Type B pancreatic cell (in vitro differentiated cells): ENCODE measurements around the gene THRB. TPM values are rescaled to one million over a fixed set of nuclear protein-coding genes. Genes with fewer than 3 reads are reported as not detected.
A peak's percentile ranks its signal among the peaks of the same experiment; 100 is the strongest.

ENCODE experiments used
- DNase-seq: peaks from one replicate; pipeline ENCODE4 v3.0.0; 2021; ENCODE audit warnings: mixed read lengths; ENCODE audit not compliant: unreplicated experiment; ENCODE audit errors: extremely low spot score
- H3K27ac Mint-ChIP-seq: 2 replicates; pipeline ENCODE4 v1.8.0; 2021; ENCODE audit warnings: mild to moderate bottlenecking, mixed read lengths
- H3K27me3 Mint-ChIP-seq: 2 replicates; pipeline ENCODE4 v1.8.0; 2021; ENCODE audit warnings: mixed read lengths
- H3K36me3 Mint-ChIP-seq: 2 replicates; pipeline ENCODE4 v1.8.0; 2021; ENCODE audit warnings: mixed read lengths
- H3K4me1 Mint-ChIP-seq: one replicate; pipeline ENCODE4 v1.8.0; 2021; ENCODE audit warnings: mixed read lengths; ENCODE audit not compliant: unreplicated experiment
- H3K4me3 Mint-ChIP-seq: 2 replicates; pipeline ENCODE4 v1.8.0; 2021; ENCODE audit warnings: mild to moderate bottlenecking, mixed read lengths
- H3K9me3 Mint-ChIP-seq: 2 replicates; pipeline ENCODE4 v1.8.0; 2021; ENCODE audit warnings: mixed read lengths
- CTCF ChIP-seq: fragments of 200-600 bp; sonication (generic); conservative IDR thresholded peaks from 2 replicates; pipeline ENCODE4 v1.5.0; 2021; ENCODE audit warnings: antibody characterized with exemption, mild to moderate bottlenecking
- total RNA-seq: library from RNA; stranded (reverse); gene quantifications from 2 replicates; pipeline ENCODE4 v1.2.1, GENCODE V29; 2021; ENCODE audit warnings: low replicate concordance

THRB gene
- total RNA-seq, 1 donor from 2014 or later, result 15.6 TPM

GRCh38 chr3:24318677-24319287 is 175.9 kb downstream of the THRB start:
- Mint-ChIP-seq H3K9me3 (no peaks in the 10 kb centered on the region), H3K4me3 (no peak overlapping the region), H3K36me3 (no peaks in the 10 kb centered on the region), H3K4me1 (no peaks in the 10 kb centered on the region), H3K27me3 (no peaks in the 10 kb centered on the region), H3K27ac (no peak overlapping the region)
- DNase-seq, result no peak
- TF ChIP-seq CTCF, result no peak

GRCh38 chr3:24316887-24317383 is 177.7 kb downstream of the THRB start:
- H3K4me1 Mint-ChIP-seq, result no peaks in the 10 kb centered on the region
- H3K9me3 Mint-ChIP-seq, result no peaks in the 10 kb centered on the region
- H3K4me3 Mint-ChIP-seq, result peak overlapping the region; percentile 62
- H3K36me3 Mint-ChIP-seq, result peaks cover 4% of the 10 kb centered on the region
- no peak for TF ChIP-seq CTCF
- peak overlapping the region; percentile 76 for H3K27ac Mint-ChIP-seq
- no peak for DNase-seq
- no peaks in the 10 kb centered on the region for H3K27me3 Mint-ChIP-seq

- Mint-ChIP-seq H3K9me3 (no peaks in the 10 kb centered on the region), H3K36me3 (peaks cover 4% of the 10 kb centered on the region), H3K27me3 (no peaks in the 10 kb centered on the region), H3K4me1 (no peaks in the 10 kb centered on the region), H3K4me3 (no peak overlapping the region), H3K27ac (no peak overlapping the region)
- no peak for DNase-seq
- no peak for TF ChIP-seq CTCF
These were observed 178.7 kb downstream of the THRB start for GRCh38 chr3:24315971-24316370.

GRCh38 chr3:24315356-24315755 is 179.3 kb downstream of the THRB start:
- H3K4me1 Mint-ChIP-seq, result no peaks in the 10 kb centered on the region
- H3K27ac Mint-ChIP-seq, result no peak overlapping the region
- TF ChIP-seq CTCF, result no peak
- H3K27me3 Mint-ChIP-seq, result no peaks in the 10 kb centered on the region
- DNase-seq, result no peak
- H3K4me3 Mint-ChIP-seq, result no peak overlapping the region
- no peaks in the 10 kb centered on the region for H3K9me3 Mint-ChIP-seq
- H3K36me3 Mint-ChIP-seq, result peaks cover 4% of the 10 kb centered on the region

DNA sequence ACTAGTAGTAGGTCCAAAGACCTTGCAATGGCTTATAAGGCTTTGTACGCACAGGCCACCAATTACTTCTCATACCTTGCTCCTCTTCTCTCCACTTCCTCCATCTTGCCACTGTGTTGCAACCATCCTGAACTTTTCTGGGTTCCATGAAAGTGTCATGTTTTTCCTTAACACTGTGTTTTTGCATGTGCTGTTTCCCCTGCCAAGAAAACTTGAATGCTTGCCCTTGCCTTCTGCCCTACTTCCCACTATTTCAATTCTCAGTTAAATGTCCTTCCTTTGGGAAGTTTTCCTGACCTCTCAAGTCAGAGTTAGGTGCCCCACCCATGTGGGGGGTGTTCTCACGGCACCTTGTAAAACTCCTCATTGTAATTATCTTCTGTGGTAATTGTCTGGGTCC is 182.8 kb downstream of the THRB start:
- no peak for DNase-seq
- no peaks in the 10 kb centered on the region for H3K4me1 Mint-ChIP-seq
- H3K27ac Mint-ChIP-seq, result no peak overlapping the region
- no peak for TF ChIP-seq CTCF
- no peaks in the 10 kb centered on the region for H3K27me3 Mint-ChIP-seq
- H3K4me3 Mint-ChIP-seq, result no peak overlapping the region
- peaks cover 4% of the 10 kb centered on the region for H3K36me3 Mint-ChIP-seq
- no peaks in the 10 kb centered on the region for H3K9me3 Mint-ChIP-seq

DNA sequence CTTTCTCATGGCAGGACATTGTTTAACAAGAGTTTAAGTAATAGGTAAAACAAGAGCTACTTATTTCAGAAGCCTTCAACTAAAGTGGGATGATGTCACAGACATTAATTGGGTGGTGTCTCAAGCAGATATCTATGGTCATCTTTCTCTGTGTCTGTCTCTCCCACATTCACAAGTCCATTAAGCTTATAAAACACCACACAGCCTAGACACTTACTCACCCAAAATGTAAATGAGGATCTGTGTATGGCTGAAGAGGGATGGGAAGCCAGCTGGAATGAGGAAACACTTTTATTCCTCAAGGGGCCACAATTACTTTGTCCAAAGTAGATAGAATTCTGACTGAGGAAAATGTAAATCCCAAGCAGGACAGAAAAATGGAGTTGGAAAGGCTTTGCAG is 183.8 kb downstream of the THRB start:
- H3K36me3 Mint-ChIP-seq, result peaks cover 4% of the 10 kb centered on the region
- peaks cover 7% of the 10 kb centered on the region for H3K4me1 Mint-ChIP-seq
- no peak overlapping the region for H3K4me3 Mint-ChIP-seq
- H3K9me3 Mint-ChIP-seq, result no peaks in the 10 kb centered on the region
- no peaks in the 10 kb centered on the region for H3K27me3 Mint-ChIP-seq
- no peak for DNase-seq
- no peak overlapping the region for H3K27ac Mint-ChIP-seq
- TF ChIP-seq CTCF, result no peak
